ENCODE data around the gene AAK1.
"Not testable (repeated sequence)": the region's sequence is repeated elsewhere in the genome, so short reads cannot be mapped to it uniquely, and the experiment has no call there.

The AAK1 gene

DNA sequence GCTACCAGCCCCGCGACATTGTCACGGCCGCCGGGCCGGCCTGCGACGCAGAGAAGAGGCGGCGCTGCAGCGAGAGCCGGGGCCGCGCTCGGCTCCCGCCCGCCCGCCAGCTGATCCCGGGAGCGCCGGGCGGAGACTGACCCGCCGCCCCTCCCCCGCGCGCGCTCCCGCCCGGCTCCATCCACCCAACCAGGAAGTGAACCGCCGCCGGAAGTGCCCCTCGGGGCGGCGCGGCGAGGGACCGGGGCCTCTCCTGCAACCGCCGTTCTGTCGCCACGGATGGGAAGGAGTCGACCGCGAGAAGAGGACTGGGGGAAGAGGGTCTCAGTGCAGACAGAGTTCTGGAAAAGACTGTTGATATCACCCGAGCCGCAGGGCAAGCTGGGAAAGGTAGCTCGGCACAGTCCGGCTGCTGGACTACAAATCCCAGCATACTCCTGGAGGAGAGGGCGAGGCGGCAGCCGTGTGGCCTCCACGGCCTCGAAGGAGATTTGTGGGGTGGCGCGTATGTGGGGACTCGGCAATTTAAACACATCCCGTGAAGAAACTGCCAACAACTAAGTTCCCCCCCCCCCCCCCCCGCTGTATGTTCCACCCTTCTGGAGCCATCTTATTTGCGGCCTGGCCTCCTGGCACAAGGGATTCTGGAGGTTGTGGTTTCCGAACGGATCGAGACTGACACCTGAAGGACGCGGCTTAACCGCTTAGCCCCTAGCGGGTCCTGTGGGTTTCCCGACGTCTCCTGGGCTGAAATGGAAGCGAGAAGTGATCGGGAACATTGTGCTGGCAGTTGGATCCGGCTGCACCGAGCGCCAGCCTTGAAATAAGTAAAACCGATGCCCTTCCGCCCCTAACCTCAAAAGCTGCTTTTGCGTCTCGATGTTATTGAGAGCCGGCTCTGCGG is at the start of gene AAK1:
AAK1 (minus strand) TSS at position 138 of the 904 bp plus-strand sequence. CDS start 699 bp downstream, outside the sequence.
- peak; percentile 75 to 85 for DNase-seq

DNA sequence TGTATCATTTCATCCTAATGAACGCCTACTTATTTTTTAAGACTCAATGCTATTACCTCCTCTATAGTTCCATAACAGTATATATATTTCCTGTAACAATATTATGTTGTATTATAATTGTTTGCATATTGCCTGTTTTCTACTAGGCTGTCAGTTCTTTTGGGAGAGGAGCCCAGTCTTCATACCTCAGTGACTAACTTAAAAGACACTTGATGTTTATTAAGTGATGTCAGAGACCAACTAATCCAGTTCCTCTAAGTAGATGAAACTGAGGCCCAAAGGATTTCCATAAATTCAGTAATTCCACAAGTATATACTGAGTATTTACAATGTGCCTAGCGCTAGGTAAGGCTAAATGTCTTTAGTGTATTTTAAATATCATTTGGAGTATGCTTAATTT is 48.9 kb upstream of the AAK1 start:
- no peak for DNase-seq

DNA sequence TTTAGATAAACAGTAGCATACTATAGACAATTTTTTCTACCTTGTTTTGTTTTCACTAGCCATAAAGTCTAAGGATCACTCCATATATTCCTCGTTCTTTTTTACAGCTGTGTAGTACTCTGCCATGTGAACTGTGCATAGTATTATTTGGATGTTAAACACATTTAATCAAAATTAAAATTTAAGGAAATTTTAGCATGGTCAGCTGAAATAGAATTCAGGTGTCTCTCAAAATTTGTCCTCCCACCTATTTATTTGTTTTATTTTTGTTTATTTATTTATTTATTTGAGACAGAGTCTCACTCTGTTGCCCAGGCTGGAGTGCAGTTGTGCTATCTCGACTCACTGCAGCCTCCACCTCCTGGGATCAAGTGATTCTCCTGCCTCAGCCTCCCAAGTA is 46.4 kb upstream of the AAK1 start:
- no peak for DNase-seq

DNA sequence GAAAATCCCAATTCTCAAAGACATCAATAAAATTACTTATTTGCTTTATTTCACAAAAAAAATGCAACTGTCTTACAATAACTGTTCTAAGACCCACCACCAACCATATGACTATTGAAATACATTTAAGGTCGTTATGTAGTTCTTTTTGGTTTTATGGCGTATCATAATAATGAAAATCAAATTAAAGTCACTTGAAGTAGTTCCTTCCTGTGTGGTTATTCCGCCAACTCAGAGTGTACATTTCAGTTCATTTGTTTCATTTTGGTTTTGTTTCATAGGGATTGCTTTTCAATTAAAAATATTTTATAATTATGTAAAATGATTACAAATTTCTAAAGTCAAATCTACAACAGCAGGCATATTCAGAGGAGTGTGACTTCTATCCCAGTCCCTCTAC is 45.9 kb upstream of the AAK1 start:
- DNase-seq, result no peak

DNA sequence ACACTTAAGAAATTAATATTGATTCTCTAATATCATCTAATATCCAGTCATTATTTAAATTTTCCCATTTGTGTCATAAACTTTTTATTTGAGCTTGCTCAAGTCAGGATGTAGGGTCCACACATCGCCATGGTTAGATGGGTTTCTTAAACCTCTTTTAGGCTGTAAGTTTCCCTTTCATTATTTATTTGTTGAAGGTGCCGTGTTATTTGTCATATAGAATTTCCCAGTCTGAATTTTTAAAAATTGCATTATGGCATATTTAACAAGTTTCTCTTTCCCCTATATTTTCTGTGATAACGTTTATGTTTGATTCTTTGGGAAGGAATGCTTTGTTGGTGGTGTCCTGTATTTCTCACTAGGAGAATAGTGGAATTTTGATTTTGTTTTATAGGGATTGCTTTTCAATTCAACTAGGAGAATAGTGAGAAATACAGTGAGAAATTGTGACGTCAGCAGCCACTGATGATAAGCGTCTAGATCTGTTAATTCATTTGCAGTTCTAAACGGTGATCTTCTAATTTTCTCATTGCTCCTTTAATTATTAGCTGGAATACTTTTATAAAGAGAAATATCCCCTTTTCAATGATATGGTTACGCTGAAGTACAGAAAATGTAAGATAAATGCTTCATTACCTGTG is 44.6 kb upstream of the AAK1 start:
- DNase-seq, result no peak

DNA sequence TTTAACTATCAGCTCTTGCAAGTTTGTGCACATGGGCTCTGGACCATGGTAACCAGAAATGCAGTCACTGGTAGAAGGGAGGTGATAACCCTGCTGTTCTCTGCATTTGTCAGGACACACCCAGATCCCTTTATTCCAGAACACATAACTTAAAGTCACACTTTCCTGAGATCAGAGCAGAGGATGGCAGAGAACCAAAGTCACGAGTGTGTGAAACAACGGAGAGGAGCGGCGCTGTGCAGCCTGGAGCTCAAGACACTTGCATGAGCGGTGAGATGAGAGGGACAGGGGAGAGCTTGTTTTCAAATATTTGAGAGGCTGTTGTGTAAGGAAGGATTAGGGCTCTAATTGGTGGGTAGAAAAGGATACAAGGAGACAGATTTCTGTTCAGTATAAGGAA is 43.3 kb upstream of the AAK1 start:
- no peak for DNase-seq

DNA sequence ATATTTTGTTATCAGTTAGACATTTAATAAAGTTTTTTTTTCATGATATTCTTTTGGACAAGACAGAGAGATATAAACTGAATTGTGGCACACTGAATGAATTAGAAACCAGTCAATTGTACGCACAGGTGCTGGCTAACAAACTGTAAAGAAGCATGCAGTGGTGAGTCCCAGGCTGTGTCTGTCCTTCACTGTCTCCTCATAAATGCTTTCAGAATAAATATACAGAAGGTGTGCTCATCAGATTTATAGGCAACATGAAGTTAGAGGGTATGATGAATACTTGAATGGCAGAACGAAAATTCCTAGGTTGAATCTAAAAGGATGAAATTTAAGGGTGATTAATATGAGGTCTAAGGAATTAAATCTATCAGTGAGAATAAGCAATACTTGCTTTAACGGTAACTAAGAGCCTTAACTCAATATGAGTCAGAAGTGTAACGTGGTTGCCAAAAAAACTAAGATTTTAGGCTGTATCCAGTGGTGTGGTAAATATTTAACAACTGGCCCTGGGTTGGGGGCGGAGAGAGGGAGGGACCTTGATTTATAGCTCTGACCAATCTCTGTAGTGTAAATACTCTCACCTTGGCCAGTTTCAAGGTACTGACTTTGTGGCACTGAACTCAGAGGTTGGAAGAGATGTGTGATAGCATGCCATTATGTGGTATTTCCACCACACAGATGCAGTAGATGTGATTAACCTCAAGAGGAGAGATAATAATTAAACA is 41.9 kb upstream of the AAK1 start:
- no peak for DNase-seq

DNA sequence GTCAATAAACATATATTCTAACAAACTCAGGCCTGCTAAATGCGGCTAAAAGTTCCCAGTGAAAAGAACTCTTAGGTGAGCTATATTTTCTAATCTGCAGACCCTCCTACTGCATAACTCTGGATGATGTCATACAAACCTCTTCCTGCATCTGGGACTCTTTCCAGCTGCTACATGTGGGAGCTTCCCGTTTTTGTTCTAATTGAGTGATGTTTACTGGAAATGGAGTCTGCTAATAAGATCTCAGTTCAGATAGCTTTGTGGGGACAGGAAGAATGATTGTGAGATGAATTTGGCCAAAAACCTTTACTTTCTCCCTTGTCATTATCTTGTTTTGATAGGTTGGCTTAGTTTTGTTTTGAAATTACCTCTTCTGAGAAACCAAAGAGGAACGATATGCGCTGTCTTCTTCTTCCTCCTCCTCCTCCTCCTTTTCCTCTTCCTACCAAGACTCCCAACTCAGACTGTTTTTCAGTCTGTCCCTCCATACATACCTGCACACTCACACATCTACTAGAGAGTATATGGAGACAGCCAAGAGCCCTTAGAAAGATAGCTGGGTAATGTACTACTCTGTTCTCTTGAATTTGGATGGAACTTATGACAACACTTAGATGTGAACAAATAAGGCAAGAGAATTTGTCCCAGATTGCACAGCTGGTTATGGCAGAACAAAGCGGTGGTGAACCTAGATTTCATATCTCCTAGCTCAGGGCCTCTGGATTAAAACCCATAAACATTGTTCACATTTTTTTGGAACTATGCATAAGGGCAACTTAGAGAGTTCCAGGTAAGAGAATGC is 39.8 kb upstream of the AAK1 start:
- no peak for DNase-seq

DNA sequence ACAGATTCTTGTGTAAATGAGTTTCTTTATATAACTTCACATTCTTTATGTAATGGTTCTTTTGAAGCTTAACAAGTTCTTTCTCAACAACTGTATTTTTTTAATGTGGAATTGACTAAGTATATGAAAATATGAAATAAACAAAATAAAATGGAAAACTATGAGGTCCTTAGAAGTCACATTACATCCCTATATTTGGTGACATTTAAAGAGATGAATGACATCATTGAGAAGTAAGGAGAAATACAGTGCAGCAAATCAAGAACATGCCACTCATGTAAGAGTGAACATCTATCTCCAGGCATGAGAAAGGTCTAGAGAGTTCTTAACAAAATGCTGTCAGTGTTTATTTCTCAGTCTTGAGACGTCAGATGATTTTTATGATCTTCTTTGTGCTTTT is 39.0 kb upstream of the AAK1 start:
- no peak for DNase-seq

DNA sequence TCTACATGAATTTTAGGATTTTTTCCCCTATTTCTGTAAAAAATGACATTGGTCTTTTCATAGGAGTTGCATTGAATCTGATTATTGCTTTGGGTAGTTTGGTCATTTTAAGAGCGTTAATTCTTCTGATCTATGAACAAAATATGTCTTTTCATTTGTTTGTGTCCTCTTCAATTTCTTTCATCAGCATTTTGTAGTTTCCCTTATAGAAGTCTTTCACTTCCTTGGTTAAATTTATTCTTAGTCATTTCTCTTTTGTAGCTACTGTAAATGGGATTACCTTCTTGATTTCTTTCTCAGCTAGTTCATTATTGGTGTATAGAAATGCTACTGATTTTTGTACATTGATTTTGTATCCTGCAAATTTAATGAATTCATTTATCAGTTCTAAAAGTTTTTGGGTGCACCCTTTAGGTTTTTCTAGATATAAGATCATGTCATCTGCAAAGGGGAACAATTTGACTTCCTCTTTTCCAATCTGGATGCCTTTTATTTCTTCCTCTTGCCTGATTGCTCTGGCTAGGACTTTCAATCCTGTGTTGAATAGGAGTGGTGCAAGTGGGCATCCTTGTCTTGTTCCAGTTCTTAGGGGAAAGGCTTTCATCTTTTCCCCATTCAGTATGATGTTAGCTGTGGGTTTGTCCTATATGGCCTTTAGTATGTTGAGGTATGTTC is 36.6 kb upstream of the AAK1 start:
- DNase-seq, result no peak

DNA sequence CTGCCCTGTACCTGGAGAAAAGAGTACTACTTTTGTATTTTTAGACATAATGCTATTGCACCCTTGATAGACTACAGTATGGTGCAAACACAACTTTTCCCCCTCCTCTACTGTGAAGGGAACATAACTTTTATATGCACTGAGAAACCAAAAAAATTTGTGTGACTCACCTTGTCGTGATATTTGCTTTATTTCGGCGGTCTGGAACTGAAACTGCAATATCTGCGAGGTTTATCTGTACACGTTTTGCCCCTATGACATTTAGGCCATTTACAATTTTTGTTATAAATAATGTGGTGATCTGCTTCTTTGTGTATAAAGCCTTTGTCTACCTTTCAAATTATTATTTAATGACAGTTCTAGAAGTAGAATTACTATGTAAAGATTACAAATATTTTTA is 34.4 kb upstream of the AAK1 start:
- no peak for DNase-seq

DNA sequence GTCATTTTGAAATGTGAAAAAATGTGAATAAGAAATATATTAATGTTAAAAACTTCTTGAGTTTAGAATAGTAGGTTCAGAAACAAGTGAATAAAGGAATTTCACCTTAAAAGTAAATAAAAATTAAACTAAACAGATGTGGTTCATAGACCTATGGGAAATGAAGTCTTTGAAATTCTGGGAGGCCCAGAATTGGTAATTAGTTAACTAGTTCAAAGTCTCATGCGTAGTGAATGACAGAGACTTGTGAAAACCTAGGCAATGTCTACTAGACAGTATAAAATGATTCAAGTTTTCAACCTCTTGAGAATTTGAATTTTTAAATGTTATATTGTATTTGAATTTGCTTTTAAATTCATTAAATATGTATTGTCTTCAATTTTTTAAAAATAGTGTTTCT is 32.6 kb upstream of the AAK1 start:
- DNase-seq, result no peak

DNA sequence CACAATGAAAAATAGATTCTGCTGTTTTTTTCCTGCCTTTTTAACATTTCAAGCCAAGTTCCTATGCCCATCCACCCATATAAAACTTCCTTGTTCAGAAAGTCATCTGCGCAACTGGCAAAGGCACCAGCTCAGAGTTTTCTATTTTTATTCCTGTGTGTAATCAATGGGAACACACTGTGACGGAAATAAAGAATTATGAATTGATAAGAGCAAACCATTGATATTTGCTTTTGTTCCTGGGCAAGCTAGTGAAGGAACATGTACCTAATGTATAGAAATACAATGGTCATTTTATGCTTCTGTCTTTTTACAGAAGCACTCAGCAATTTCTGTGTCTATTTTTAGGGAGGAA is 30.8 kb upstream of the AAK1 start:
- DNase-seq, result no peak

DNA sequence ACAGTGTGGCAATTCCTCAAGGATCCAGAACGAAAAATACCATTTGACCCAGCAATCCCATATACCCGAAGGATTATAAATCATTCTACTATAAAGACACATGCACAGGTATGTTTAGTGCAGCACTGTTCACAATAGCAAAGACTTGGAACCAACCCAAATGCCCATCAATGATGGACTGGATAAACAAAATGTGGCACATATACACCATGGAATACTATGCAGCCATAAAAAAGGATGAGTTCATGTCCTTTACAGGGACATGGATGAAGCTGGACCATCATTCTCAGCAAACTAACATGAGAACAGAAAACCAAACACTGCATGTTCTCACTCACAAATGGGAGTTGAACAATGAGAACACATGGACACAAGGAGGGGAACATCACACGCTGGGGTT is 29.6 kb upstream of the AAK1 start:
- not testable (repeated sequence) for DNase-seq

DNA sequence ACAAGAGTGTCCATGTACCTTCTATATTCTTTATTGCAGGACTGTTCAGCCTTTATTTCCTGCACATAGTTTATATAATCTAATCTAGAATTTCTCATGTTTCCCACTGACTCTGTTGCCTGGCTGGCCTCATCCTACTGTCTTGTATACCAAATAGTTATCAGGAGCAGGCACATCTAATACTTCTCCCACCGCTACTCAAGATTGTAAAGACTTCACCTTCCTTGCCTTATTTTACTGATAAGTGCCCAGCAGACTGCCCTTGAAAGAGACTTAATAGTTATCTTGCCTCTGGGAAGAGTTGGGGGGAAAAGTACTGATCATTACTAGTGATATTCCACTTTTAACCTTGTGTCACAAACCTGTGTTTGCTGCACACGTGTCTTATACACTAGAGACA is 26.1 kb upstream of the AAK1 start:
- no peak for DNase-seq

DNA sequence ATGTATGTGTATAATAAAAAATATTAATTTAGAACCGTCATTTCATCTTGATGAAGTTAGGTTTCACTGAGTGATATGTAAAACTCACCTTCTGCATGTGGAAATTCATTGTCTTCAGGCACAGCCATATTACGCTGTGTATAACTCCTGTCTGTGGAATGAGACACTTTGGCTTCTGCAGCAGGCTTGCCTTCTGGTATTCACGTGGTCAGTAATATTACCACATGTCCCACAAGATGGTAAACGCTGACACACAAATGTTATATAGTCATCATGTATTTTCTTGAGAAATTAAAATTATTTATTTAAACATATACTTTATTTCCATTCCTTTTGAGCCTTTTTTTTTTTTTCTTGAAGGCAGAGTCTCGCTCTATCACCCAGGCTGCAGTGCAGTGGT is 25.1 kb upstream of the AAK1 start:
- DNase-seq, result no peak

DNA sequence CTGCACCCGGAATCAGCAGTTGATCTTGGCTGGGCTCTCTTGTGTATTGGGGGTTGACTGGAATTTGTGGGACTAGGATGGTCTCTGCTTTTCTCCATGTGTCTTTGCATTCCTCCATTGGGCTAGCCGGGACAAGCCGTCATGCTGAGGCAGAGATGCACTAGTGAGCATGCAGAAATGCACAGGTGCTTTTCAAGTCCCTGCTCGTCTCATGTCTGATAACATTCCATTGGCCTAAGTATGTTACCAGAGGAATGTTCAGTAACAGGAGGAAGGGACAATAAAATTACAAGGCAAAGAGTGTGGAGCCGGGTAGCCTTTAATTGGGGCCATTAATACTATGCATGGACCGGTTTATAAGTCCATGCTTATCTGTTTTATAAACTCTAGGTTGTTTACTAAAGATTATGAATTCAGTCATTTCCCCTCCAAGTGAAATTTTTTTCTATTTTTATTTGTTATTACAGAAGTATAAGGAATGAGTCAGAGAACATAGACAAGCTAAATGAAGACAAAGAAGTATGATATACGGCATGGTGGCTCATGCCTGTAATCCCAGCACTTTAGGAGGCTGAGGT is 24.4 kb upstream of the AAK1 start:
- no peak for DNase-seq

DNA sequence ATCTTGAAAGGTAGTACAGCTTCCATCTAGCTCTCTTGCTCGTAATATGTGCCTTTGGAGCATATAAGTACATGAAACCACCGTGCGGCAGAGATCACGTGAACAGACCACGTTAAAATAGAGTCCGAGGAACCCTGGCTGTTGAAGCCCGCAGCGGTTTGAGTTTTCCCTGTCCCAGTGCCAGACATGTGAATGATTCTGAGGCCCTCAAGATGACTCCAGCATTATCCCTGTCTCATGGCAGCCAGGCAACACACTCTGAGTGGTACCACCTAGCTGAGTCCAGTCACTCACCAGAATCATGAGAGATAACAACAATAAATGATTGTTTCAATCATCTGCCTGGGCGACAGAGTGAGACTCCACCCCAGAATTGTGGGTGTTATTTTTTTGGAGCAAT is 21.6 kb upstream of the AAK1 start:
- no peak for DNase-seq

DNA sequence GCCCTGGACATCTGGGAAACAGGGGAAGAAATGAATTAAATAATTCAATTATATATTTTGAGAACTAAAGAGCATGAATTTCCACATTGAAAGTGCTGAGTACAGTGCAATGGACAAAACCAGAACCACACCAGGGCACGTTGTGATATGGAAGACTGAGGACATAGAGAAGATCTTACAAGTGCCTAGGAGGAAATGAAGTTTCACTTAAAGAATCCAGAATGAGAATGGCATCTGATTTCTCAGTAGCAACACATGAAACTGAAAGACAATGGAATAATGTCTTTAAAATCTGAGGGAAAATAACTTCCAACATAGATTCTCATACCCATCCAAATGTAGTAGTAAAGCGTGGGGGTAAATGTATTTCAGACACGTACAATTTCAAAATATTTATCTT is 20.3 kb upstream of the AAK1 start:
- no peak for DNase-seq

DNA sequence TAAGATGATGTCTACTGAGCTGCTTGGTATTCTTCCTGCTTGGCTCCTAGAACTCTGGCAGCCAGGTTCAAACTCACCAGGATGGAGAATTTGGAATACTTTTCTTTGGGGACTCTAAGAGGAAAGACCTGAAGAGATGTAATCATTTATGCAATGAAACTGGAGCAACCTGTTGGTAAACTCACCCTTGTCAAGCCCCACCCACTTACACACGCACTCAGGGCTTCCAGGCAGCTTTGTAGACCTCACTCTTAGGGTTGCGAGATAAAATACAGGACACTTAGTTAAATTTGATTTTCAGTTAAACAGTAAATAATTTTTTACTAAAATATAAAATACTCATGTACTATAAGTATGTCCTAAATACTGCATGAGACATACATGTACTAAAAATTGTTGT is 19.0 kb upstream of the AAK1 start:
- DNase-seq, result not testable (repeated sequence)

DNA sequence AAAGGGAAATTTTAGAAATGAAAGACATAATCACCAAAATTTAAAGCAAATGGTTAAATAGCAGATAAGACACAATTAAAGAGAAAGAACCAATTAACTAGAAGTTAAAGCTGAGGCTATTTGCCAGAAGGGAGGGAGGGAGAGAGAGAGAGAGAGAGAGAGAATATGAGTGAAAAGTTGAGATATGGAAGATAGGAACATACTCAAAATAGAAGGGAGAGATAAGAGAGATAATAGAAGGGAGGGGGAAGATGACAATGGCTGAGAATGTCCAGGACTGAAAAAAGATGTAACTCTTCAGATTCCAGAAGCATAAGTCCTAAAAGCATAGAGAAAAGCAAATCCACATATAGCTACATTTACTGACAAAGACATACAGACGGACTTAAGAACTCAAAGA is 17.1 kb upstream of the AAK1 start:
- no peak for DNase-seq

DNA sequence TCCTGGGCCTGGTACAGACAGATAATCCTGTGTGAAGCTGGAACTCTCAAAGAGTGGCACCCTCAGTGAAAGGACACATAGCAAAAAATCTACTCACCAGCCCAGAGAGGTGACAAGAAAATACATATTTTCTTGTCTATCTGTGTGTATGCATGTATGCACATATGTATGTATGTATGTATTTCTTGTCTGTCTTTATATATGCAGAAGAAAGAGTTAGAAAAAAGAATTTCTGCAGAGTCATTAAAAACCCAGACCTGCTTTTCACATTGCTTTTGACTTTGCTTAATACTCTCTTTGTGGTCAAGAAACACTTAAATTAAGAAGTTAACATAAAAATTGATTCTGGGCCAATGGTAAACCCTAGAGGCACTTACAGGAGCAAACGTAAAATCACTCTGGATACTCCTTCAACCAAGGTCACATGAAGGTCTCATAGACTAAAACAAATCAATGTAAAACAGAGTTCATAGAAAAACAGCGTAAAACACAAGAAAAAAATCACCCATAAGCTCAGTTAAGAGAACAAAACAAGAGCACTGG is 16.5 kb upstream of the AAK1 start:
- DNase-seq, result no peak

All from stimulated activated CD4-positive, alpha-beta T cell treated with anti-CD3 and anti-CD28 coated beads, Interleukin-4, amount 100 ng/mL, for 4 hours (primary cell).